ENCODE results near the gene MIER2.
"Not testable (repeated sequence)": the region's sequence is repeated elsewhere in the genome, so short reads cannot be mapped to it uniquely, and the experiment has no call there.

The MIER2 gene

DNA sequence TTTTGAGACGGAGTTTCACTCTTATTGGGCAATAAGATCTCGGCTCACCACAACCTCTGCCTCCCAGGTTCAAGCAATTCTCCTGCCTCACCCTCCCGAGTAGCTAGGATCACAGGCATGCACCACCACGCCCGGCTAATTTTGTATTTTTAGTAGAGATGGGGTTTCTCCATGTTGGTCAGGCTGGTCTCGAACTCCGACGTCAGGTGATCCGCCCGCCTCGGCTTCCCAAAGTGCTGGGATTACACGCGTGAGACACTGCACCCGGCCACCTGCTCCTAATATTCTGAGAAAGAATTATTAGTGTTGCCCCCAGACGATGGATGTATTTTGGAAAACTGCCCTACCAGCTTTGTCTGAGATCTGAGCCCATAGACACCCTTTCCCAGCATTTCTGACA is 10.9 kb upstream of the MIER2 start:
- DNase-seq = not testable (repeated sequence)

DNA sequence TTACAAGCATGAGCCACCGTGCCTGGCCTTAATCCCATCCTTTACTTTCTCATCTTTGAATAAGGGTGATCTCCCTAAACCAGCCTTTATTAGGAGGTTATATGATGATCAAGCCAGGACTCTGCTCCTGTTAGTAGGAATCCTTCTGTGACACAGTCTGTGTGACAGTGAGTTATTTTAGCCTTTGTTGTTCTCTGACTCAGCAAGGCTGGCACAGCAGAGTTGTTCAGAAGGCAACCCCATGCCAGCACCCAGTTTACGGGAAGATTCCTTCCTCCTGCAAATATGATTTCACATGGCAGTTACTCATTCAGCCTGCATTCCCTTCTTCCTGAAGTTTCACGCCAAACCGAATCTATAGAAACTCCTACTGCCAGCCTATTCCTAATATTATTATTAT is 10.5 kb upstream of the MIER2 start:
- DNase-seq = no peak

DNA sequence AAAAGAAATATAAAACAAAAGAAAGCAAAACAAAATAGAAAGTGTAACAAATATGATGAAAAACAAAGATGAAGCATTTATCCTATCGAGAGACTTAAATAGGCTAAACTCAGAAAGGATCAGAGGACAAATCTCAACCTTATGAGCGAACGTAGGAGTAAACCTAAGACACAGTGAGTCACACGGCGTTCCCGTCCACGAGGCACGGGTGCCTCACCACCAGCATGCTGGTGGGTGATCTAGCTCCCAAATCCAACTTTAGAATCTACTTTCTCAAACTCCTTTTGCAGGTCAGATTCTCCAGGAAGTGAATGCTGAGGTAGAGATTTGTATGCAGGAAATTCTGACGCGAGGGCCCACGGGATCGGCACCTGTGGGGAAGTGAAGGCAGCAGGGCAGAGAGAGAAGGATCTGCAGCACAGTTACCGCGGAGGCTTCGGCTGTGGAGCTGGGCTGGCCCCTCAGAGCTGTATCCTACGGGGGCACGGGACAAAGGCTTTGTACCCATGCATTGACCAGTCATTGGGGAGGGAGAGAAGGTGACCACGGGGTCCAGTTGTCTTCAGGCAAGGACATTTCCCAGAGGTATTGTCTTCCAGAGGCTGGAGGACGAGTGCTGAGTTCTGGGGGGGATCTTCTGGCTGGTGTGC is 7.5 kb upstream of the MIER2 start:
- no peak for DNase-seq

DNA sequence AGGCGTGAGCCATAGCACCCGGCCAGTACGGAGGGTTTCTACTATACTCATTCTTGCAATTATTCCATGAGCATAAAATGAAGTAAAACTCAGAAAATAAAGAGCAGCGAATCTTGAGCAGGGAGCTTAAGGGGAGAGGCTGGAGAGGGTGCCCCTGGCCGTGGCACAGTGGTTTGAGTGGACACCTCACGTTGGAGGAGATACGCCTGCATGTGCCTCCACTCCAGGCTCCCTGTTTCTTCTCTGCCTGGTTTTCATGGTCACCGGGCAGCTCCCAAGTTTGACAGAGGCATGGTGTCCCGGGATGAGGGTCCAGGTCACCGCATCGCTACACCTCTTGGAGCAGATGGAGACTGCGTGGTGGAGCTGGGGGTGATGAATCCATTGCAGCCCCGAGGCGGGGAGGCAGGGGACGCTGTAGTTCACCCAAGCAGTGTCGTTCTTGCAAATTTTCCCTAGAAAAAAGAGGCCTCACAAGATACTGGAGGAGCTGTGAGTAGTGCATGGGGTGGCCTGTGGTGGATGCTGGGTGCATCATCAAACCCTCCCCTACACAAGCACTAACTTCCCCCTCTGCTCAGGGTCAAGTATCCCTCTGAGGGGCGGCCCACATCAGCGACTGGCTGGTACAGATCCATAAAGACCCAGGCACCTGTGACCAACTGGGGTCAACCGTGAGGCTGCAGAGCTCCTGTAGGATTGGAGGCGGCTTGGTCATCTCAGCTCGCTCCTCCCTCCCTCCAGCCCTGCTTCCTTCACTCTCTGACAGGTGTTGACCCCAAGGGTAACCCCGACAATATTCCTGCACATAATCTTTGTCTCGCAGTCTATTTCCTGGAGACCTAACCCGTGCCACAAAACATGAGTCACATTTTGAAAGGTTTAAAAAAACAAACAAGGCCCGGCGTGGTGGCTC is 3.6 kb upstream of the MIER2 start:
- no peak for DNase-seq

DNA sequence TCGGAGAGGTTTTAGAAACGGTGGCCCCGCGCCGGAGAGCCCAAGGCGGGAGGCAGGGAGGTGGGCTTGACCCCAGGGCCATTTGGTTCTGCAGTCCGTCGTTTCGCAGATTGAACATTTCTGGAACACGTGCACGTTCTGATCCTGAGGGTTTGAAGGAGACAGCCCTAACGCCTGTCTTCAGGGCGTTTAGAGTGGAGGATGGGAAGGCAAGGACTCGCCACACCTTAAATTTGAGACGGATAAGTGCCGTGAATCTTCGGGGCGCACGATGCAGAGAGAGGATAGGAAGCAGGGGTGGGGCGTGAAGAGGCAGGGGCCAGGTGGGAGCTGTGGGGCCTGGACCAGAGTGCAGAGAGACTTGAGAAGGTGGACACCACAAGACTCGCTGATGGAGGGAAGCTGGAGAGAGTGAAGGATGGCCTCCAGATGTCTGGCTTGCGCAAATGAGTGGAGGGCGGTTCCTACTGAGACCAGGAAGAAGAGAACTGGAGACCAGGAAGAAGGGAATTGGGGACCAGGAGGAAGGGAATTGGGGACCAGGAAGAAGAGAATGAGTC is 804 bp upstream of the MIER2 start:
- no peak for DNase-seq

DNA sequence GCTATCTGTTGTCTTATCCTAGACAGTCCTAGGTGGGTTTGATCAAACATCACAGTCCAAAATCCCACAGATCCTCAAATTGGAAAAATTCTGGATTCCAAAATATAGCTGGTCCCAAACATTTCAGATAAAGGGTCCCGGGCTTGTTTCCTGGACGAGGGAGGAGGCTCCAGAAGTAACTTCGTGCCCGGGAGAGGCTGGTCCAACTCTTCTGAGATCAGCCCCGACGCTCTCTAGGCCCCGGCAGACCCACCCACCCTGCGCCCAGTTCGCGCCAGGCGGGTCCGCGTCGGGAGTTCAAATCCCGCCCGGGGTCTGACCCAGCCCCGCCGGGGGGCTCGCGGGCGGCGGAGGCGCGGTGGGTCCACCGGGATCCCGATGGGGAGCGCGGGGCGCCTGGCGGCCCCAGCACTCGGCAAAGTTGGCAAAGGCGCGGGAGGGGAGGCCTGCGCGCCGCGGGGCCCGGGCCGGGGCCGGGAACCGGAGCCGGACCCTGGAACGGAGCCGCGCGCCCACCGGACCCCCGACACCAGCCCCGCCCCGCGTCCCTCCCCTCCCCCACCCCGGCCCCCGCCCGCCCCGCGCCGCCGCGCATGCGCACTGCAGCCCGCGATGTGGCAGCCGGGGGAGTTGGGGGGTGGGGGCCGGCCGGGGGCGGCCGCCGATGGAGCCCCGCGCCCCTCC is 513 bp downstream of the MIER2 start:
- DNase-seq = no peak

DNA sequence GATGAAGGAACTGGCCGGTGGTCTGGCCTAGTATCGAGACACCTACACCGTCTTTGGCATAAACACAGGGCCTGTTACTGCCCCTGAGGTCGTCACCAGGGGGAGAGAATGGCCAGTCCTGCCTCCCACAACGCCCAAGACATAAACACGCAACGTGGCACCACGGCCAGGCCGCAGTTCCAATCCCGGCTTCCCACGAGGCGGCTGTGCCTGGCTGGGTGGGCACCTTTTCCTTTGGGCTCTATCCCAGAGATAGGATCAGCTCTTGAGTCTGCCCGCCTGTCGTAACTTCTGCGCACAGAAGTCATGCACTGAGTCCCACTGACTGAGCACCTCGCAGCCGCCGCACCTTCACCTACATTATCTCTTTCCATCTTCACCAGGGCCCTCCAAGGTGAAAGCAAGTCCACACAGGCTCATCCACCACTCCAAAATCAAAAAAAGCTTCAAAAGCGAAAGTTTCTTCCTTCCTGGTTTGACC is 1.1 kb downstream of the MIER2 start:
- no peak for DNase-seq

DNA sequence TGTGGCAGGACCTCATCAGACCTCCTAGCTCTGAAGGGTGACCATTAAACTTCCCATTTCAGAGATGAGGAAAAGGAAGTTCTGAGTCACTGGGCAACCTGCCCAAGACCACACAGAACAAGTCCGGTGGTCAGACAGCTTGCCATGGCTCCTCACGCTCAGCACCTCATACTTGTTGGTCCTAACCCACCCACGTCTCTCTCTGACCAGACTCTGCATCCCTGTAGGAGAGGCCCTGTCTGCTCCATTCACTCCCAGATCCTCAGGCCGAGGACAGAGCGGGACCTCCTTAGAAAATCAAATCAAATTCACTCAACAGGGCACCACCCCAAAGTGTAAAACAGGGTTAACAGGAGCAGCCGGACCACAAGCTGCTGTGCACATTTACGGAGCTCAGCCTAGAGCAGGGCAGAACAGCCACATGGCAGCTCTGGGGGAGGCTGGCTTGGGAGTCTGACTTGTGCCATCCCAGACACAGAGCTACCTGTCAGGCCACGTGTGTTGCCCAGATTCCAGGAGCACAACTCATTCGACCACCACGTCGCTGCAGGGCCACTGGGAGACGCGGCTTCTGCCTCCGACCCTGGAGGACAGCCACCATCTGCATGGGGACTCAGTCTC is 1.7 kb downstream of the MIER2 start:
- no peak for DNase-seq

DNA sequence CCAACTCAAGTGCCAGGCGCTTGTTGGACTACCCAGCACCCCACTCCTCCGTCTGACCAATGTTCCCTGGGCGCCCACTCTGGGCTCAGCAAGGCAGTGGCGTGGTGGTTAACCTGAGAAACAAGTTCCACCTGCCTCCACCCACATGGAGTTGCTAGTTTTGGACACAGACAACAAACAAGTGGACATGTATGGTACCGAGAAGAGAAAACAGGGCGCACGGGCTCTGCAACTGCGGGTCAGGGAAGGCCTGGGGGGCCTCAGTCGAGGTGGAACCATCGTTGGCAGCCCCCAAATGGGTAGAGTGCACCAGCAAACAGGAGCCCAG is 2.5 kb downstream of the MIER2 start:
- DNase-seq = no peak

DNA sequence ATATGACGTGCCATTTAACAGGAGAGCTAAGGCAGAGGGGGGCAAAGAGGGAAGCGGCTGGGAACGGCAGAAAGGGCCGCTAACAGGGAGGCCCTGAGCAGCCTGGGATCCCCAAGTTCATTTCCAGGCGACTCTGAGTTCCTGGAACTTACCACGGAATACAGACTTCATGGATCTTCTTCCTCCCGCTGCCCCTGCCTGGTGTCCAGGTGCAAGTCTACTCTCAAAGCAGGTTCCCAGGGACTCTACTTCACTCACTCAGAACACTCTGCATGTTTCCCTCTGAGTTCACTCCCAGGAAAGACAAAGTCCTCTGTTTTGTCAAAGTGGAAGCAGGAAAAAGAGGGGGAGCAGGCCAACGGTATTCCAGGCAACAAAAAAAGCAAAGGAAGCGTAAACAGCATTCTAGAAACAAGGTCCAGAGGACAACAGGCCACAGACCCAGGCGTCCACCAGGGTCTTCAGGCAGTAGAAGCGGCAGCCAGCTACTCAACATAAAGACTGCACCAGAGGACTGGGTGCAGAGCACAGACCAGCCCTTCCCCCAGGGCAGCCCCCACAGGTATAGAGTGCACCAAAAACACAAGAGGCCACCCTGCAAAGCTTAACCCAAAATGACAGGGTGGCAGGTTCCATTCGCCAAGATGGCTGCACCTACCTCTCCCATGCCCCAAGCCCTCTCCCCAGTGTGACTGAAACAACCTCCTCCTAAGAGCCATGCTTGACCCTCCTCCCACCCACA is 3.0 kb downstream of the MIER2 start:
- no peak for DNase-seq

DNA sequence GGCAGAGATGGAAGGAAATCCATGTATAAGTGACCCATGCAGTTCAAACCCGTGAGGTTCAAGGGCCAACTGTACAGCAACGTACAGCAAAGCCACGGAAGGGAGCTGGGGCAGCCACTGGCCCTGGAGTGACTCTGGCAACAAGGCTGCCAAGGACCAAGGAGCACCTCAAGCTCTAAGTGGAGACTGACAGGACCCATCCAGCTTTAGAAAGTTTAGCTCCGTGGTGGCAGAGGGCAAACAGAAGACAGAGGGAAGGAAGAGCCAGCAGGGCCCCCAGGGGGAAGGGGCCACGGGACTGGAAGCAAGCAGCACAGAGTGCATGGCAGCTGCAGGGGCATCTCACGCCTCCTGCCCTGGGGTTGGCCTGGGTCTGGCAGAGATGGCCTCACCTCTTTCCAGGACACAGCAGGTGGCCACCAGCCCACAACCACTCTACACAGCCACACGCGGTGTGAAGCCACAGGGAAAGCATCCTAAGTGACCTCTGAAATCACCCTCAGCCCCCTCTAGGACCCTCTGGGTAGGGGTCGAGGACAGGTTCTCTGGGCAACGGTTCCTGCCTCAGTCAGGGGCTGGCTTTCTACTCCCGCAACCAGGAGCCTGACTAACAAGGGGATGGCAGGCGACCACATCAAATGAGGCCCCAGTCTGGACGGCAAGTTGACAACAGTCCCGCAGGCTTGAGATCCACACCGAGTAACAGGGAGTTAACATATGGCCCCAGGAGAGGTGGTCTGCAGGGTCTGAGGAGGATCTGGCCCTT is 3.8 kb downstream of the MIER2 start:
- no peak for DNase-seq

DNA sequence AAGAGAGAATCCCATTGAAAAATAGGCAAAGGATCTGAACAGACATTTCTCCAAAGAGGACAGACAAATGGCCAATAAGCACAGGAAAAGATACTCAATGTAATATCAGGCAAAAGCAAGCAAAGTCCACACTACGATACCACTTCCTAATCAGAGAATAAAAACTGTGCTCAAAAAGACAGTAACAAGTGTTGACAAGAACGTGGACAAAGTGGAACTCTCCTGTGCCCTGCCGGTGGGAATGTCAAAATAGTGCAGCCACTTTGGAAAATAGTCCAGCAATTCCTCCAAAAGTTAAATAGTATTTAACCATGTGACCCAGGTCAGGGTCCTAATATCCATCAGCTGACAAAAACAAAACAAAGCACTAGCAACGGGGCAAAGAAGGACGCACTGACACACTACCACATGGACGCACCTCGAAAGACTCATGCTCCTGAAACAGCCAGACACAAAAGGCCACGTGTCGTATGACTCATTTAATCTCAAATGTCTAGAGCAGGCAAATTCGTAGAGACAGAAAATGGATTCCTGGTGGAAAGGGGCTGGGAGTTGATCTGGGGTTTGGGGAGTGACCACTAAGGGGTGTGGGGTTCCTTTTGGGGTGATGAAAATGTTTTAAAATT is 5.2 kb downstream of the MIER2 start:
- DNase-seq = no peak

DNA sequence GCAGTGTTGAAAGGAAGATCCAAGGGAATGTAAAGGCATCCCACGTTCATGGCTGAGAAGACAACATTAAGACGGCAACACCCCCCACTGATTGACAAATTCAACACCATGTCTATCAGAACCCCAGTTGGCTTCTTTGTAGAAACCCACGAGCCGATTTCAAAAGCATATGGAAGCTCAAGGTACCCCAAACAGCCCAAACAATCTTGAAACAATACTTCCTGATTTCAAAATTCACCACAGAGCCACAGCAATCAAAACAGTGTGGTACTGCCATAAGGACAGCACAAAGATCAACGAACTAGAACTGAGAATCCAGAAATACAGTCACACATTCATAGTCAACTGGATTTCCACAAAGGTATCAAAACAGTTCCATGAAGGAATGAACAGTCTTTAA is 6.2 kb downstream of the MIER2 start:
- no peak for DNase-seq

DNA sequence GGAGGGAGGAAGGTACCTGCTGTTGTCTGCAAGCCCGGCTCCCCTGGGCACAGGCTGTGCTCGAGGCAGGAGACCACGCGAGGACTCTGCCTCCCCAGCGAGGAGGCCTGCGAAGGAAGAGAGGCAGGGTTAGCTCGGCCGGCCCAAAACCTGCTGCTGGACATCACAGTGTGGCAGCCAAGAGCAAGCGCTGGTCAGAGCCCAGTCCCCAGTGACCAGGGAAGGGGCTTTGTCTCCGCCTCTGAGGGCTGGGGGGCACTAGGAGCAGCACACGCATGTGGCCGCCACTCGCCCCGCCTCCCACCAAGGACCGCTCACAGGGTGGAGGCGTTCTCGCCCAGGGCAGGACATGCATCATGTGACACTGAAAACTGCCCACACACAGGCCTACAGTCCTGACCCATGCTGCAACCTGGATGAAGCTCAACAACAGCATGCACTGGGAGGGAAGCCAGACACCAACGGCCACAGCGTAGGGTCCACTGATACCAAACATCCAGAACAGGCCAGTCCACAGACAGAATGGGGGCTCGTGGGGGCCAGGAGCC is 8.5 kb downstream of the MIER2 start:
- no peak for DNase-seq

DNA sequence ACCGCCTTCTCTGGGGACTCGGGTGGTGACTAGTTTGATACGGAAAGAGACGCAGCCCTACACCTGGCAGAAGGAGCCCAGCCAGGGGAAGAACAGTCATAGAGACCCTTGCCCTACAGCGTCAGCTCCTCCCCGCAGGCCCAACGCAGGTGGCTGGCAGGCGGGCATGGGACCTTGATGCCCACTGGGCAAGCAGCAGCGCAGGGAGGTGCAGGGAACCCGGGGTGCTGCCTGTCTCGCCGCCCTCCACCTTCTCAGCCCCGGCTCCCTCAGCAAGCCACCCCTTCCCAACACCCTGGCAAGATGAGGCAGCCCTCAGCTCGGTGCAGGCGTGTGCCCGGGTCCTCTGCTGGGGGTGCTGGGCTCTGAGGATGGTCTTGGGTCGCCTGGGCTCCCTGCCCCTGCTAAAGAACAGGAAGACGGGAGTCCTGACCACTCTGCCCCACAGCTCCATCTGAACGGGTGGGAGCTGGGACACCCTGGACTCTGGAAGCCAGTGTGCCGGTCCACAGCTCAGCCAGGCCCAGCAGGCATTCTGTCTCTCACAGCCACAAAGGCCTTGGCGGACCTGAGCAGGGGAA is 9.0 kb downstream of the MIER2 start:
- DNase-seq = no peak

DNA sequence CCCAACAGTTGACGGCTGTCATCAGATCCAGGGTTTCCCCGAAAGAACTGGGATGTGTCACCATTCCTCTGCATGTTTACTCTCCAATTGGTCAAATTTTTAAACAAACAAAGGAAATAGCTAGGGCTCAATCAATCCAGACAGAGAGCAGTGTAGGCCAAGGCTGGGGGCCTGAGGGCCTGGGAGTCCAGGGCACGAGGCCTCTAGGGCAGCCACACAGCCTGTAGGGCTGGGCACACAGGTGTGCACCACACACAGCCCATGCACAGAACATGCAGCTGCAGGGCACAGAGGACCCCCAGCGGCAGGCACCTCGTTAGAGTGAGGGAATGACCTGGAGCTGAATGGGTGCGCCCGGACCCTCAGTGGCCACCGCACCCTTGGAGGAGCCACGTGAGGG is 9.5 kb downstream of the MIER2 start:
- no peak for DNase-seq

DNA sequence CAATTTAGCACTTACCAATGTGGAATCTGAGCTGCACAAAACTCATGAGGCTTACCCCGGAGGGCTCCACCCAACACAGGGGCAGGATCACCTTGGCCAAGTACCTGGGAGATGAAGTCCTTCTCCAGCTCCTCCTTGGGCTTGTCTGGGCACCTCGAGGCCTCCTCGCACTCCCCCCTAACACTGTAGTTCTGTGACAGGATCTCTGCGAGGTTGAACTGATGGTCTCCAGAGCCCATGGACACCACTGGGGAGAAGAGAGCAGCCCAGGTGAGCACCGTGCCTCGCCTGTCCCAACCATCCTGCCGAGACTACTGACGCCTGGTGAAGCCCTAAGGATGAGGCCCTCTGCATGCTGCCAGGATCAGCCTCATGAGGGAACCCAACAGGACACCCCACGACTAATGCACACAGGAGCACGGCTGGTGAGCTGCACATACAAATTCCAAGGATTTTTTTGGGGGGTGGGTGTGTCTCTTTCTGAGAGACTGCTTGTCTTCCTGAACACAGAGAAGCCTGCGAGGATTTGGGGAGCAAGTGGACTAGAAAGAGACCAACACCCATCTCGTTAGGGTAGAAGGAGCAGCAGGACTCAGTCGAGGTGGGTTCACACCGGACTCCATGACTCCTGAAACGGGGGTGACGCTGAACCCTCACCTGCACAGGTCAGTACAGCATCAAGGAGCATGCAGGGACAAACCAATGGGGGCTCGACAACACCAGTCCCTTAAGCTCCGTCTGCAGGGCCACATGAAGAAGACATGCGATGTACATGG is 10.1 kb downstream of the MIER2 start:
- no peak for DNase-seq

DNA sequence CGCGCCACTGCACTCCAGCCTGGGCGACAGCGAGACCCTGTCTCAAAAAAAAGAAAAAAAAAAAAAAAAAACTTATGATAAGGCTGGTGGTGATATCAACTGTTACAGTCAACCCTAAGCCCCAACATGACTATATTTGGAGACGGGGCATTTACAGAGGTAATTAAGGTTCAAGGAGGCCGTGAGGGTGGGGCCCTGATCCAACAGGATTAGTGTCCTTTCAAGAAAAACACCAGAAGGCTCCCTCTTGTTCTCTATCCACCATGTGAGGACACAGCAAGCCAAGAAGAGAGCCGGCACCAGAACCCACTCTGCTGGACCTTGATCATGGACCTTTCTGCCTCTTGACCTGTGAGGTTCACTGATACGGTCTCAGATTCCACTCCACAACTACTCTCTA is 14.1 kb downstream of the MIER2 start:
- no peak for DNase-seq

DNA sequence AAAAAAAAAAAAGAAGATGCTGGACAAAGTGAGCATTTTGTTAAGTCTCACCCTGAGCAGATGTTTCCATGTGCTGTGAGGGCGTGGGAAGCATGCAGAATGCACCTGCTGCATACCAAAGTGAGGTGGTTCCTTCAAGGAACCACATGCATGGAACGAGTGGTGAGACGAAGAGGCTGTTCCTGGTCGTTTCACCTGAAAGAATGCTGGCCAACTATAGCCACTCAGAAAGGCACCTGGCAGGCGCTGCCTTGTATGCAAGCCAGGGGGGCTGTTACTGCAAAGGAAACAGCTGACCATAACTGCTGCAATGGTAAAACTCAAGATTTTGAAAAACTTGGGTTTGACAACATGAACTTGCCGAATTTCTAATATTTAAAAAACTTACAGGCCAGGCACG is 14.7 kb downstream of the MIER2 start:
- no peak for DNase-seq

Measured in NCI-H510A (cell line).